Stimulated activated CD8-positive, alpha-beta memory T cell treated with anti-CD3 and anti-CD28 coated beads, Interleukin-15, amount 100 ng/mL, for 1 hour (primary cell): ENCODE data around the gene CACNA1E.

Source experiments
- DNase-seq: peaks from one replicate; pipeline ENCODE4 v3.0.0-alpha.2; 2020; ENCODE audit warnings: low read depth

The CACNA1E gene

DNA sequence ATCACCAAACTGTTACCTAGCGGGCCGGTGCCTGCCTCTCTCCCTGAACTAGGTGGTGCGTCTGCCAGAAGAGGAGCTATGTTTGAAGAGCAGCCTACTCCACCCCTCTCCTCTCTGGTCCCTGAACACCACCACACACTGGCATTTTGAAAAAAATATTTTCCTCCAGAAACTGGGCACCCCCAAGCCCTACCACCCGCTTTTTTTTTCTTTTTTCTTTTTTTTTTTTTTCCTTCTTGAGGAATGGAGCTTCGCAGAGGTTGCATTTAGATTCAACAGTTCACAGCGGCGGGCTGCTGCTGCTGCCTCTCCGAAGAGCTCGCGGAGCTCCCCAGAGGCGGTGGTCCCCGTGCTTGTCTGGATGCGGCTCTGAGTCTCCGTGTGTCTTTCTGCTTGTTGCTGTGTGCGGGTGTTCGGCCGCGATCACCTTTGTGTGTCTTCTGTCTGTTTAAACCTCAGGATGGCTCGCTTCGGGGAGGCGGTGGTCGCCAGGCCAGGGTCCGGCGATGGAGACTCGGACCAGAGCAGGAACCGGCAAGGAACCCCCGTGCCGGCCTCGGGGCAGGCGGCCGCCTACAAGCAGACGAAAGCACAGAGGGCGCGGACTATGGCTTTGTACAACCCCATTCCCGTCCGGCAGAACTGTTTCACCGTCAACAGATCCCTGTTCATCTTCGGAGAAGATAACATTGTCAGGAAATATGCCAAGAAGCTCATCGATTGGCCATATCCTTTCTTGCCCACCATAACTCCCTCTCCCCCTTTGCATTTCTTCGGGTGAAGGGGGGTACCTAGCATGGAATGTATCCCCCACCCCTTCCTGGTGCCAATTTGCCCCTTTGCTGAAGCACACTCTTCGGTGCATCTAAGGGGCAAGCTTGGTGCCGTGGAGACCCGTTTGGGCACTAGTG, at the start of gene CACNA1E:
Gene CACNA1E, plus strand, starts transcription at position 233 of the 911 bp plus-strand sequence. Its CDS starts 228 bp downstream, at position 461.
- no peak for DNase-seq

DNA sequence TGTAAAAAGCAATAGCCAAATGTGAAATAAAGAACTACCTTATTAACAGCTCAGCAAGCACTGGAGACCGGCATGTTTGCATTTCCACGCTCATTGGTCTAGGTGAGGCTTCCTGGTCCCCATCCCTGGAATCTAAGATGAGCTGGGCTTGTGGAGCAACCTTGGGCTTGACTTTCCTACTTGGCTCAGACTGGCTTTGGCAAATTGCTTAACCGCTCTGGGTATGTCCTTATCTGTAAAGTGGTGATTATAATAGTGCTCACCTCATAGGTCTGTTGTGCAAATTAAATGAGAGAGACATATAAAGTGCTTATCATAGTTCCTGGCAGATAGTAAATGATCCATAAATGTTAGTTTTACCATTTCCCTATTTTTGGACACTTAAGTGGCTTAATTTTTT, 49.4 kb upstream of the CACNA1E start:
- no peak for DNase-seq

DNA sequence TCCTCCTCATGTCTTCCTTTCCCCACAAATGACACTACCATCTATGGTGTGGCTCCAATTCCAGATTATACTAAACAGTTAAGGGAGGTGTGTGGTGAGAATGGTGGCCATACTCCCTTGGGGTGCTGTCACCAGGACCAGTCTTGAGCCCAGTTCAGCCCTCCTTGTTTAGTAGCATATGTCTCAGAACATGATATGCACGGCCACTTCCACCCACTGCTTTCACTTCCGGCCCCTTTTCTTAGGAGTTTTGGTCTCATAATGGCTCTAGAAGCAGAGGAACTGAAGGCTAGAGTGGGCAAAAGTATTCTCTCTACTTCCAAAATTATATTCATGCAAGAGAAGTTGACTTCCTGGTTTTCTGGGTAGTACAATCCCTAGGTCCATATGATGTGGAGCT, 45.3 kb upstream of the CACNA1E start:
- DNase-seq, result no peak

DNA sequence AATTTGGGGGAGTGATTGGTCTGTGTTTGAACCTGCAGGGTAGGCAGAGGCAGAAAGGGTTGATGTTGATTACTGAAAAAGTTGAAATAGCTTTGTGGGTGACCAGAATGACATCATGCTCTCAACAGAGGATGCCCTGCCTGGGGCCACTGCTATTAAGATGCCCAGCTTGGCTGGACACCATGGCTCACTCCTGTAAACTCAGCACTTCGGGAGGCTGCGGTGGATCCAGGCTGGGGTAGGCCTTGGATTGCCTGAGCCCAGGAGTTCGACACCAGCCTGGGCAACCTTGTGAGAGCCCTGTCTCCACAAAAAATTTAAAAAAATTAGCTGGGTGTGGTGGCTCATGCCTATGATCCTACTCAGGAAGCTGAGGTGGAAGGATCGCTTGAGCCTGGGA, 42.8 kb upstream of the CACNA1E start:
- DNase-seq, result no peak

DNA sequence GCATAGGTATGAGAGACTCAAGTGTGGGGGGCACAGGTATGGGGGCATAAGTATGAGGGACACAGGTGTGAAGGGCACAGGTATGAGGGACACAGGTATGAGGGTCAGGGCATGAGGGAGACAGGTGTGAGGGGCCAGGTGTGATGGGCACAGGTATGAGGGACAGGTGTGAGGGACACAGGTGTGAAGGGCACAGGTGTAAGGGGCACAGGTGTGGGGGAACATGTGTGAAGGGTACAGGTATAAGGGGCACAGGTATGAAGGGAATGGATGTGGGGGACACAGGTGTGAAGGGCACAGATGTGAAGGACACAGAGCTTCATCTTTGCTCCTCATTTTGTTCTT, 41.2 kb upstream of the CACNA1E start:
- no peak for DNase-seq

DNA sequence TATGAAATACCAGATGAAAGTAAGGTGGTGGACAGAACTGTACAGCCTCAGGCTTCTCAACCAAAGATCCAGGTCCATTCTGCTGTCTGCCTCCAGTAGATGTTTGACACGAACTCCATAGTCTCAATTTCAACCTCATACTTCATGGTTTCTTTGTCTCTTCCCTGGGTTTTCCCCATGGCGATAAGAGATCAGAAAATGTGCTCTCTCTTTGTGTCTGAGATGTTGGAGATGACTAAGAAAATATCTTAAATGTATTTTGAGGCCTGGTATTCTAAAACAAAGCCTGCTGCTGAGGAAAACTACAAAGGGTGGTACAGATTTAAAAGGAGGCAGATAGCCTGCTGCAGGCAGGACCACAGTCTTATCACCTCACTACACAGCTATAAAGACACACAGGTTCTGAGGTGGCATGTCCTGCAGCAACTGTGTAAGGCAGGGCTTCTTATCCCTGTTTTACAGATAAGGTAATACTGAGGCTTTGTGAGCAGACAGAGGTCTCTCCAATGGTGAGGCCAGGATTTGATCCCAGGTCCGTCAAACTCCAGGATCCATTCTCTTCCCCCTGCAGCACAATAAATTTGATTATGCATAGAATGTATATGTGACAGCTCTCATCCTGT, 40.0 kb upstream of the CACNA1E start:
- no peak for DNase-seq

DNA sequence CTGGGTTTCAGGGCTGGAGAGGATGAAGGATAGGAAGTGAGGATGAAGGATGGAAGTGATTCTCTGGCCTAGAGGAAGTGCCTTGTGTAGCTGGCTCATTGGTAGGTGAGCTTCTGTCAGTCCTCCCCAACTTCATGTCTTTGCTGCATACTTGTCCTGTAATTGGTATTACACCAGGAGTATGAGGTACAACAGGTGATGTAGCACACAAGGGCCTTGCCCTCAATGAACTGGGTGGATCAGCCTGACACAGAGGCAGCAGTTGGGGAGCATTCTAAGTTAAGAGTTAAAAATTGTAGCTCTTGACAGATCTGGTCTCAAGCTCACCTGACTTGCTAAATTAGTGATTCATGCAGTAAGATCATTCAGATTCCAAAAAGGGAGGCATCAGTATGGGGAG, 37.9 kb upstream of the CACNA1E start:
- no peak for DNase-seq

DNA sequence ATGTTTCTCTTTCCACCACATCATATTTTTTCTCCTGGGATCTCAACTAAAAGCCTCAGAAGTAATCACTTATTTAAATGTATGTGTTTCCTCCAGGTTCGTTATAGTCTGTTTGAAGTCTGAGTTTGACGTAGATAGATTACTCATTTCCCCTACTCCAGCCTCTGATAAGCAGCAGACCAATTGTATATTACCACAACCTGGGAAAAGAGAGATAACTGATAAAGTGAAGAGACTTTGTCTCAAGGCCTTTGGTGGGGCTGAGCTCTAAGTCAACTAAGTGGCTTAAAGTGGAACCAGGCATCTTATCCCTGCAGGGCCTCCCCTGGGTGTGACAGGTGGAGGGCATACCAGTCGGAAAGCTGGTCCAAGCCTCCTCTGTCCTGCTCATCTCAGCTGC, 34.9 kb upstream of the CACNA1E start:
- DNase-seq, result no peak

DNA sequence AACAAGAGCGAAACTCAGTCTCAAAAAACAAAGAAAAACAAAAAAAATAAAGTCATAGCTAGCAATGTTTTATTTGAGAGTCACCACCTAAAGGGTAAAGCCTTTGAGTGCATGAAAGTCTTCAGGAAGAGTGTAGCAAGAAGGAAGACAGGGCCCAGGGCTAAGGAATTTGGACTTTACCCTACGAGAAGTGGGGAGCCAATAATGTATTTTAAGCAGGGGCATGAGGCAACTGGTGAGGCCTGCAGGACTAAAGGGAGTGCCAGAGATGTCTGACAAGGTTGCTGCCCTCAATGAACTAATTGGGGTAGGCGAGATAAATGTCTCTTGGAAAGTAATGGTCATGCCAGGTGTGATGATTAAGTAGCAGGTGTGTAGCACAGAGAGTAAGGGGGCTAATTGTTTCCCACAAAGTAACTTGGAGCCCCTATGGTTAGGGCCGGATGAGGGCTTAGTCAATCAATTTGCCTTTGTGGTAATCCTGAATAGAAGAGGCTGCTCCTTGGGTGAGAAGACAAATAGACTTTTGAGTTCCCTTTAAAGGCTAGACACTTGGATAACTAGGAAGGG, 31.6 kb upstream of the CACNA1E start:
- no peak for DNase-seq

DNA sequence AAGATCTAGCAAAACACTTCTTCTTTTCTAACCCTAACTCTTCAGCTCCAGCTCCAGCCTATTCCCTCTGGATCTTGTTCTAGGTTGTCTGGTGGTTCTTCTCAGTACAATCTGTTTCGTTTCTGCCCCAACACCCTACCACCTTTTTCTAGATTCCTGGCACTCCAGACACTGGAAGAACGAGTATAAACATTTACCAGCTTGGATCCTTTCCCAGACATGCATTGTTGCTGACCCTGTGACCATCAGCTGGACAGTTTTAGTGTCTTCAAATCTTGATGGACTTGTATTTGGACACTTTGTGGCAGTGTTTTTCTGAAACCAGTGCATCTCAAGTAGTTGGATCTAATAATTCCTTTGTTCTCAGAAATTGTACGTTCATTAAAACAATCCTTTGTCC, 30.6 kb upstream of the CACNA1E start:
- no peak for DNase-seq

DNA sequence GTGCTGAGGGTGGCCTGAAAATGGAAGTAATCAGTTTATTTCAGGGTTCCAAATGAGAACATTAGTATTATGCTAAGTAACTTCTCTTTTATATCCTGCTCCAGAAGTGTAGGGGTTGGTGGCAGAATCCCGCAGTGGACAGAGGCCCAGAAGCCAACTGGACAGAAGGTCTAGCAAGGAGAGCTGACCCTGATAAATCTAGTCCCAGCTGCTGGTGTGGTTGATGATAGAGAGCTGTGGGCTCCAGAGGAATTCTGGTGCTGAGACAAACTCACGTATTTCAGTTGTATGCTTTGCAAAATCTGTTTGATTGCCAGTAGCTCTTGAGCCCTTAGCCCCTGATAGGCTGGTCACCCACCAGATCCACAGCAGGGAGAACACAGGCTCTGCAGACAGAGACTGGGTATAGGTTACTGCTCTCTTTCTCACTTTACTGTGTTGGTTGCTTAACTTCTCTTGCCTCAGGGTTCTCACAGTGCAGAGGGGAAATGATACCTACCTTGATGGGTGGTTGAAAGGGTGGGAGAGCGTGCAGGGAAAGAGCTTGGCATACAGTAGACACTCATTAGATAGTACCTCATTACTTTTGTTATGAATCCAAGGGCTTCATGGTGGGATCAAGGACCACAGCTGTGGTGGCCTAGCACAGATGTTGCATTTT, 29.6 kb upstream of the CACNA1E start:
- no peak for DNase-seq

DNA sequence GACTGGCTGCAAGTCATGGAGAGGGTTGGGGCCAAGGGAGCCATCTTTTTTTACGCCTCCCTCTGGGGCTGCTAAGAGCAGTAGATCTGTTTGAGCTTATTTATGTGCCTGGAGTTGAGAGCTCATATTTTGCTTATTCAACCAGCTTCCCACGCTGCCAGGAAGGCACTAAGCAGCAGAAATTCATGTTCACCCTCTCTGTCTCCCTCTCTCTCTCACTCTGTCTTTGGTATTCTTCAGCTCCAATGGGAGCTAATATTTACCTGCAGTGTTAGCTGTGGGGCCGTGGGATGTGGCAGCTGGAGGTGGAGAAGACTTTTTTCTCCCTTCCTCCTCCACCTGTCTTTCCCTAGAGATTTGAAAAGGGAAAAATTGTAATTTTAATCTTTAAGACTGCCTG, 26.8 kb upstream of the CACNA1E start:
- DNase-seq, result no peak

DNA sequence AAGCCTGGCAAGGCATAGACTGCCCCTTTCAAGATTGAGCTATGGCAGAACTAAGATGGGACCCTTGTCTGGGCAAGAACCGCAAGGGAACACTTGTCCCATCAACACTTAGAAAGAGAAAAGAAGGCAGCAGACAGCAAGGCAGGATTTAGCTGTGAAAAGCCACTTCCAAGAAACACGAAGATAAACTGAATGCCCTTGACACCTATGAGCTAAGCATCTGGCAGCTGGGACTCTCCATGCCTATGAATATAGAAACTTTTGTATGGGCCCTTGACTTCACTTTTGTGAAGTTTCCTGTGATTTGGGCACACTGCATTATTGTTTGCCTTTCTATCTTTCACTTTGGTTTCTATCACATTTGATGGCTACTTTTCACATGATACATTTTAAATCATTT, 24.9 kb upstream of the CACNA1E start:
- DNase-seq, result no peak

DNA sequence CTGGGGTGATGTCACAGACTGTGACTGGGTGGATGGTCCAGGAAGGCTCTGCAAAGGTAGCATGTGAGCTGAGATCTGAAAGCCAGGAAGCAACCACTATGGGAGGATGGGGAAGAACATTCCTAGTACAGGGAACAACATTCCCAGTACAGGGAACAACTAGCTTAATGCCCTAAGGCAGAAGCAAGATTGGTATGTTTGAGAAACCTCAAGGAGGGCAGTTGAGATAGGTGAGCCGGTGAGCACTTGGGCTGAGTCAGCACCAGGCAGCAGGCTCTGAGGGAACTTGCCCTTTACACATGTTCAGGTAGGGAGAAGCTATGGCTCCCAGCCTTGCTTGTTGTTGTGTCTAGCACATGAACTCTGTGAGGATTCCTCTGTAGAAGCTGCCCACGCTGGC, 24.2 kb upstream of the CACNA1E start:
- no peak for DNase-seq

DNA sequence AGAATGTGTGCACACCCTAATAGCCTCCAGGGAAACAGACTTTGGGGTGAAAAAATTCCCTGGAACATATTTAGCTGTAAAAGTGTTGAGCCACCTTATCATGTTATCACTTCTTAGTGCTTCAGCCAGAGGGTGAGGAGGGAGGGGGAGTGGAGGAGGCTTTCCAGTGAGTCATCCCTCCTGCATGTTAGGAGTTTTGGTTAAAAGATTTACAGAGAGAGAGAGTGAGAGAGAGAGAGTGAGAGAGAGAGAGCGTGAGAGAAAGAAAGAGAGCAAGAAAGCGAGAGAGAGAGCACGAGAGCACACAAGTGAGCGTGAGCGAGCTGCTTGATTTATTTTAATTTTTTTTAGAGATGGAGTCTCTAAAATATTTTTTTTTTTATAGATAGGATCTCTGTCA, 13.5 kb upstream of the CACNA1E start:
- no peak for DNase-seq

DNA sequence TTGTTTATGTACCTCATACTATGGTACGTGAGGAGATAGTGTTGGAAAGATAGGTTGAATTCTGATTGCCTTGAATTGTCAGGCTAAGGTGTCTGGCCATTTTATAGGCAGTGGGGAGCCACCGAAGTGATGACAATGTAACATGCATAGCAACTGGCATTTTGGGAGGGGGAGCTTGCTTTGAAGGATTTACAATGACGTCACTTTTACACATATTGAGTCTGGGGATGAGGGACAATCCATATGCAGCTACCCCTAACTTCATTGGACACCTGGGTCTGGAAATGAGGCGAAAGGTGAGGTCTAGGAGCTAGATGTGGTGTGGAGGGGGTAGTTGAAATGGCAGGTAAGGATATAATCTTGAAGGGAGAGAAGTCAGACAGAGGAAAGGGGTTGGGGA, 7.7 kb upstream of the CACNA1E start:
- no peak for DNase-seq

DNA sequence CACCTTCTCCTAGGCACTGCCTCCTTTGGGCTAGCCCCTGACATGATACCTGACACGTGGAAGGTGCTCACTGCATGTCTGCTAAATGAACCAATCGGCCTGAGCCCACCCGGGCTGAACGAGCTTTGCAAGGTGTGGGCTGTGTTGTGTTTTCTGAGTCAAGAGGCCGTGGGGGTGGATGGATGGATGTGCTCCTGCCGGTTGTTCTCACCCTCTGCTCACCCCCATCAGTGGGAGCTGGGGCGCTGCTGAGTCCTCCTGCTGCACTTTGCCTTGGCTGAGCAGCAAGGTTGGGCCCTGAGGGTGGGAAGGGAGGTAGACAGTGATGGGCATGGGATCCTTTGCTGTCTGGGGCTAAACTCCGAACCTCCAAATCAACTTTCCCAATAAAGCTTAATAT, 6.7 kb upstream of the CACNA1E start:
- DNase-seq, result no peak

DNA sequence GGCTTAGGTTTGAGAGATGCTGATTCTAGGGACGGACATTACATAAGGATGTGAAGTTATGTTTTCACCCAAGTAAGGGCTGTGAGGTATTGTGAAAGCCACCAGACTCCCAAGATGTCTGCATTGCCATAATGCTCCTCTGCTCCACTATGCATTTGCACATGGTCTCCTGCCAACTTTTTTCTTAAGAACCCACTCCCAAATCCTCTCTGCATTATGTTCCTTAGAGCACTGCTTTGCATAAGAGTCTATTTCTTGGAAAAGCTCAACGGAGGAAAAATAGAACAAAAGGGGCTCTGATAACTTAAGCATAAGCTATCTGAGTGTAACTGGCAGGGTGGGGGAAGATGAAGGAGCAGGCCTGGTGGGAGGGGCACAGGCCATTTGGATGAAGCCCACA, 5.0 kb upstream of the CACNA1E start:
- no peak for DNase-seq

DNA sequence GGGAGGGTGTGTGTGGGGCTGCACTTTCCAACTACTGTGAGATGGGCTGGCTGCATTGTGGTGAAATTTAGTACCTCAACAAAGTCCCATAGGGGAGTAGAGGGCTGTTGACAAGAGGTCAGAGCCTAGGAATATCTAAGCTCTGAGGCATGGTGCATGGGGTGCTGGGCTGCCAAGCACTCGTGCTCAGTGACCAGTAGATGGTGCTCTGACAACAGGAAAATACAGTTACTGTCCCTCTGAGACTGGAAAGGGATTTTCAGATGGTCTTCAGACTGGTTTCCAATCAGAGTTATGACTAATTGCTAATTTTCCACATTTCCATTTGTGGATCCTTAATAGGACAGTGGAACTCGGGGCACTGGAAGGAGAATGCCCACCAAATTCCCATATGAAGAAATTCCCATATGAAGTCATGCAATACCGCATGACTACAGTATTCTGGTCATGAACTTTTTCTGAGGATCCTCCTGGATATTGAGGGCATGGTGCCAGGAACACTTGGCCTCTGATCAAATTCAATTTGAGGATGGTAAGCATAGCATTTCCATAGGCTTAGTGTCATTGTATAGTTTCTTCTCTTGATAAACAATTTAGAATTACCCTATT, 4.1 kb upstream of the CACNA1E start:
- no peak for DNase-seq

DNA sequence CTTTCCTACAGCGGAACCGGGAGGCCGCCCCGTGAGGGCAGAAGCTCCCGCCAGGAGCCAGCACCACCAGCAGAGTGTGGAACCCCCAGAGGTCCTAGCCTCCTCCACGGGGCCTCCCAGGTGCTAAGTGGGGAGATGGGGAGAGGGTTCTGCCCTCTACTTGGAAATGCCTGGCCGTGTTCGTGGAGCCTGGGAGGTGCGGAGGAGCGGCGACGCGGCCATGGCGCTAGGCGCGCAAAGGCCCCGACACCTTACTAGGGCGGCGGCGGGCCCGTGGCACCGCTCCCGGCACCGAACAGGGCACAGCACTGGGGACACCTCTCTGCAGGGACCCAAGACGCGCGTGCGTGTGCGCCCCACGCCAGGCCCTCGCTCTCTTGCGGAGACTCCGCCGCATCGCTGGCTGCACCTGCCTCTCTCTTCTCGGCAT, 1.3 kb upstream of the CACNA1E start:
- DNase-seq, result no peak

DNA sequence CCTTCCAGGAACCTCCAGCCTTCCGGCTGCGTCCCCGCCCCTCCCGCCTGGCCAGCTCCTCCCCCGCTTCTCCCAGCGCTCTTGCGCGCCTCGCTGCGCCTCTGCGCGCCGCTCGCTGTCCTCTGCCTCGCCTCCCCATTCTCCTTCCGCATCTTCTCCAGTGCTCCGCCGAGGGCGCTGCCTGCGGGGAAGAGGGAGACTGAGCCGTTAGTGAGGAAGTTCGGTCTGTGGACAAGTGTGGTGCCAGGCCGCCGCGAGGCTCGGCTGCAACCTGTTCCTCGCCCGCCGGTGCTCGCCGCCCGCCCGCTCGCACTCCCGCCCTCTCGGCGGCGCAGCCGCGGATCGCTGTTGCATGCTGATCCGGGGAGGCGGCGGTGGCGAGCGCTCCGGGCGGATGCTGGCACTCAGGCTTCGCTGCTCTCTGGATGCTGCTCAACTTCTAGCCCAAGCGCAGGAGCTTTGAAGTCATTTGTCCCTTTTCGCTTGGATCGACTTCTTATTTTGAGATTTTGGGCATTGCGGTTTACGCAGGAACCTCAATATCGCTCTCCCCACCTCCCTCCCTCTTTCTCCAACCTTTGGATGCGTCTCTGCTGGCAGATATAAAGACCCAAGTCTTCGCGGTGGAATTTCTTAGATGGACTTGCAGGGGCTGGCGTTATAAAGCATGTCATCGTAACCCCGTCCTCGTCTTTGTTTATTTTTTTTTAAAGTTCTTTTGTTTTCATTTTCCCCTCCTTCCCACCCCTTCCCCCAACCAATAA, 614 bp upstream of the CACNA1E start:
- no peak for DNase-seq

DNA sequence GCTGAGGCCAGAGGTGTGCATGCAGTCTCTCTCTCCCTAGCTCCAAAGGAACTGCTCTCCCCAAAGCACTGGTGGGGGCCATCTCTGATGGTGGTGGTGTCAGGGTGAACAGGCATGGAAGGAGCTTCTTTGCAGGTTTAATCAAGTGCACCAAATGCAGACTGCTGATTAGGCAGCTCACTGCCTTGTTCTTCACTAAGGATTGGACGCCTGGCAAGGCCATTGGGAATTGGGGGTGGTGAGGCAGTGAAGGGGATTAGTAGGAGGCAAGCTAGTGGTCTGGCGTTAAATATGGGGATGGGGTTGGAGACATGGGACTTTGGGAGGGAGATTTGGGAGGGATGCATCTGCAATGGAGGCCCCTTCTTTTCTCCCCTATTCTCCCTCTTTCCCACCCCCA, 1.5 kb downstream of the CACNA1E start:
- no peak for DNase-seq
